Epidermal melanocyte (primary cell): ENCODE results near the gene LGR5.

Source experiments
- DNase-seq: peaks from one replicate; pipeline ENCODE4 v3.0.0; 2011; ENCODE audit warnings: low spot score; ENCODE audit not compliant: insufficient read length

The LGR5 gene

DNA sequence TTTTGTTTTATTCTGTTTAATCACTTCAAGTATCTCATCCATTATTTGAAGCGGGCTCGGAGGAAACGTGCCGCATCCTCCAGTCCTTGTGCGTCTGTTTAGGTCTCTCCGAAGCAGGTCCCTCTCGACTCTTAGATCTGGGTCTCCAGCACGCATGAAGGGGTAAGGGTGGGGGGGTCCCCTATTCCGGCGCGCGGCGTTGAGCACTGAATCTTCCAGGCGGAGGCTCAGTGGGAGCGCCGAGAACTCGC, 311 bp upstream of the LGR5 start:
- DNase-seq, result no peak

DNA sequence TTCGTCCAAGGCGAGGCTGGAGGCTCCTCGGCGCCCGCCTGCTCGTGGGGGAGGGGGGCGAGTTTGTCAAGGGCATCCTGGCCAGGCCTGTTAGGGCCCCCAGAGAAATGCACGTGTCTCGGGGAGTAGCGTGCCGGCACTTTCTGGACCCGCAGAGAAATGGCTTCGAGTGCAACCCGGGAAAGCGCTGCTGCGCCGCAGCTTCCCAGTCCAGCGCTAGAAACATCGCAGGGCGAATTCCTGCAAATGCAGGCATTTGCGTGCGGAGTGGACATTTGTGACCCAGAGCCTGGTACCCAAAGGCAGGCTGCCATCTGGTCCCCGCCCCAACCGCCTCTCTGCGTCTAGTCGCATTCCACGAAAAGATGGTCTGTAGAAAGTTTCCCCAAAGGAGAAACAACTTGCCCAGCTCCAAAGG, 756 bp downstream of the LGR5 start:
- no peak for DNase-seq

DNA sequence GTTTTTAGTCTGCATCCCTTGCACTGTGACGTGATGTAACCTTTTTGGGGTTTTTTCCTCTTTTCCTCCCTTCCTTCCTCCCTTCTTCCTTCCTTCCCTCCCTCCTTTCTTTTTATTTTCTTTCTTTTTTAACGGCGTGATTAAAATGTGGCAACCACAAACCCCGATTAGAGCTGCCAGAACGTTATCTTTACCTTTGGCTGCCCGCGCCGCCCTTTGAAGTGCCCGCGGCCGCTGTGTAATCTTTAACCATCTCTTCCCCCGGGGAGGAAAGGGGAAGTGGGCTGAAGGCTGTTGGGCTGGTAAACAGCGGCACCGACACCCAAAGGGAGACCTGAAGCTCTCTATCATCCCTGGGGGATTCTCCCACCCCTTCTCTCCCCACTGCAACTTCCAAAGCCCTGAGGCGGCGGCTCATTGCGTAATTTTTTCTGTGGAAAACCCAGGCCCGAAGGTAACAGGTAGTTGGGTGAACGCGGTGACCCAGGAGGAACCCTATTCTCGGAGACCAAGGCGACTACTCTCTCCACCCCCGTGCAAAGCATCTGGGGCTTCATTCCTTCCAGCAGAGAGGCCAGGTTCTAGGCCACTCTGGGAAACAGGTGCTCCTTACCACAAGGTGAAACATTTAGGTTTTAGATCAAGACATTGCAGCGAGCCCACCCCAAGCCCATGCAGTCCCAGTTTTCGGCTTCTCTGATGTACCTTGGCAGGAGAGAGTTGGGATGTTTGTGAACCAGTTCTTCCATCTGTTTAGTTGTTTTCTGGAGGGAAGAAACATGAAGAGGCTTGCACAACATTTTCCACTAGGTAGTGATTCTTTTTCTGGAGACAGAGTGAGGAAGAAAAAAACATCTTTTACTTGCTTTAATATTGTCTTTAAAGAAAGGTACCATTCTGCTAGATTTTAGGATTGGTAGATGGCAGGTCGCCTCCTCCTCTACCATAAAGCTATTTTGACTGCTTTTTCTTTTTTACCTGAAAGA, 1.5 kb downstream of the LGR5 start:
- no peak for DNase-seq

DNA sequence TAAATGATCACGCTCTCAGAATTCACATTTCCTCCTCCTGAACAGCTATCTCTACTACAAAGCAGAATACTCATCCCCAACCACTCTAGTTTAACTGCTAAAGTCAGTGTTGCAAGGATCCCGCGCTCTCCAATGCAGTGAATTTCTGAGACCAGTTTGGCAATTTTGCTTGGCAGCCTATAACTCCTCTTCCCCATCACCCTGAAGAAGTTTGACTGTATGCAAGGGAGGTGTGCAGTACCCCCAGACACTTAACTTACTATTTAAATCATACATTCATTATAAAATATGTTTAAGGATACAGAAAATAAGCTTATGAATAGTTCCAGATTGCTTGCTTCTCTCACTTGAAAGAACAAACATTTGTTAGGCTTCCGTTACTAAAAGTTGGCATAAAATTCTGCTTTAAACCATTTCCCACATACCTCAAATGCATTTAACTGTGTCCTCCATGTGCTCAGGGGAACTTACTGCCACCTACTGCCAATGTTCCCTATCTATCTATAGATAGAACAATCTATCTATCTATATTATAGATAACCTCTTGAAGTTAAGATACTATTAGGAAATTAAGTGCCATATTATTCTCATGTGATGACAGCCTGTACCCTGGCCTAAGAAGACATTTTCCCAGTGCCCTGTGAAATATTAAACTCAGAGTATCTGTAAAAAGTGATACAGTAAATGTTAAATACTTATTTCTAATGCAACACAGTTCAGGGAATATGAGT, 2.4 kb downstream of the LGR5 start:
- DNase-seq, result no peak

DNA sequence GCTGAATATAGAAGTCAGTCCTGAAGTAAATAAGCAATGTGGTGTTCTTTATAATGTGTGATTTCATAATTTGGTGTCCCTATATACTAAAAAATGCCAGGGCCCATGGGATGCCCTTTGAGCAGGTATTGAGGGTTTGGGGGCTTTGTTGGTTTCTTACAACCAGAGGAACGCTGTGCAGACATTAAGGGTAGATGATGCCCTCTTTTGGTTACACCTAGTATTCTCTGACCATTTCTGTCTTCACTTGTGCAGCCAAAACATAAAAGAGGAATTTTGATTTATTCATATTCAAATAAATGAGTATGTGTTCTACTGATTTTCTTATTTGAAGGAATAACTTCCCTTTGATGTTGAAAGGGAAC, 3.0 kb downstream of the LGR5 start:
- no peak for DNase-seq

DNA sequence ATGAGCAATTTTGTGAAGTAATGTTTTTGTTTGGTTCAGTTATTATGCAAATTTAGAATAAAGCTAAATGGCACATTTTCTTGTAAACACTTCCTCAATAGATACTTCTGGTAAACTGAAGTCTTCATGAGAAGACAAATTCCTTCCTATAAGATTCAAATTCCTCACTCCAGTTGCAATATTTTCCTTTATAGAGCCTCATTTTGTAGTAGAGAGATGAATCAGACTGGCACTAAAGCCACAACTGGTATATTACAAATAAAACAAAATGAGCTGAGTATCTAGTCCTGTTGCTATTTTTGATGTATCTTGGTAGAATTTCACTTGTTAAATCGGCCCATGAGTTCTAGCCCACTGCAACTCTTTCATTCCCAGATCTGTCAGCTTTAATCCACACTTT, 5.5 kb downstream of the LGR5 start:
- DNase-seq, result no peak

DNA sequence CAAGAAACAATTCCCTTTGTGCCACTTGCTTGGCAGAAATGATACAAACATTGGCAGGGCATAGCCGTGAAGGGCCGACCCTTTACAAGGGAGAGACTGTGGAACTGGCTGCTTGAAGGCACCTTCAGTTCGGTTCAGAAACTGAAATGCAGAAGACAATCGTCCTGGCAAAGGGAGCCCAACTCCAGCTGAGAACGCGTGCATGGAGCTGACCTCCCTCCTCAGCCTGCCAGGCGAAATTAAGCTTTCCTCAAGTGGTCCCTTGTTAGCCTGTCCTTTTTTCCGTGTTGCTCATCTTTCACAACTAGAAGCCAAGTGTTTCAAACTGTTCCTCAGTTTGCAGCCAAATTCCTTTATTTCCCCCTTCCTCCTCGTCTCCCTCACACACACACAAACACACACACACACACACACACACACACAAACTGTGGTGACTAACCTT, 8.1 kb downstream of the LGR5 start:
- no peak for DNase-seq

DNA sequence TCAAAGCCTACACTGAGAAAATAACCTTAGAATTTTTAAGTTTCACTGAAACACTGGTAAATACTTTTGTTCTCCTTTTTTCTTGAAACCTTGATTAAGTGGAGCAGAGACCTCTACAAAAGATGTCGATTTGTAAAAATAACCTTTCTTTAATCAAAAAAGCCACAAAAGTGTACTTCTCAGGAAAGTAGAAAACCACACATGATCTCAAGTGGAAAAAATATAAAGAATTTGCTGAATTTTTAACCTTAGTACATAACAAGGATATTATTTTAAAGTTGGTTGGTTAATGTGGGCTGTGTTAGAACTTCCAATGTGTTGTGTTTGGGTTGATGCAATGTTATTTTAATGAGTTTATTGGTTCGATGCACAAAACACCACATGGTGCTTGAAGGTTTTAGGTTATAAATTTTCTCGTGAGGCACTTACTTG, 8.6 kb downstream of the LGR5 start:
- no peak for DNase-seq

DNA sequence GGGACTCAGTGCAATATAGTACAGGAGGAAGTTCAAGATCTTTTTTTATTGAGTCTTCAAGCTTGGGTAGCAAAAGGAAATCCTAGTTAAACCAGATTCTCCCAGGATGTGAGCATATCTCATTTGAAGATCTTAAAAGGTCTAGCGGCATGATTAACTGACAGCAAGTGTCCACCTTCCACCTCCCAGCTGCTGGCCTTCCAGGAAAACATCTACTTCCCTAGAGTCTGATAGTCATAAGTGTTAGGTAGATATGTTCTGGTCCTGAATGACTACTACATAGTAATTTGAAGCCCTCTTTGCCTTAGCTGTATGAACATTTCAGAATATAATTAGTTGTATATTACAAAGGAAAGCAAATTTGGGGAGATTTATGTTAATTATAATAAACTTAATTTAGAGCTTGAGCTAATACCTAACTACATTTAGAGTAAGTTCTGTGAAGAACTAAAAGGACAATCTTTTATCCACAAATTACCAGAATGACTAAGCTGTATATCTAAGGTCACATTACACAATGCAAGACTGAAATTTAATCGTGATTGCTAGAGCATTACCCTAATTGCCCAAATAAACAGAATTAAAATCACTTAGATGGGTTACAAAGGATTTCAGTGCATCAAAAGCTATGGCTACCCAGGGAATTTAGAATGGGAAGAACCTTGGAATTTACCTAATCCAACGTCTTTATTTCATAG, 9.9 kb downstream of the LGR5 start:
- no peak for DNase-seq

DNA sequence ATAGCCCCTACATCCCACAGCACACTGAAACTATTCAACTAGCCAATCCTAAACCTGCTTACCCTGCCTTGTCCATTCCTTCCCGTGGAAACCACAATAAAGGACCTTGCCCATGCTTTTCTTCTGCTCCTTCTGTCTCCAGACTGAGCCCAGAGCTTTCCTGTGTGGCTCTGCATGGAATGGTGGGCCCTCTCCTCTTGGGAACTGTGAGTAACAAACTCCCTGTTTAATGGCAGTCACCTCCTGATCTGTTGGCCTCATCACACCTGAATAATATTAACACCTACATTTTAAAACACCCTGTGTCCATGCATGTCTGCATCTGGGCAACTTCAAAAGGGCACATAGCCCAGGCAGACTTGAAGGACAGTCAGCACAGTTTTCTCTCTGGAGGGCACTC, 12.4 kb downstream of the LGR5 start:
- no peak for DNase-seq

DNA sequence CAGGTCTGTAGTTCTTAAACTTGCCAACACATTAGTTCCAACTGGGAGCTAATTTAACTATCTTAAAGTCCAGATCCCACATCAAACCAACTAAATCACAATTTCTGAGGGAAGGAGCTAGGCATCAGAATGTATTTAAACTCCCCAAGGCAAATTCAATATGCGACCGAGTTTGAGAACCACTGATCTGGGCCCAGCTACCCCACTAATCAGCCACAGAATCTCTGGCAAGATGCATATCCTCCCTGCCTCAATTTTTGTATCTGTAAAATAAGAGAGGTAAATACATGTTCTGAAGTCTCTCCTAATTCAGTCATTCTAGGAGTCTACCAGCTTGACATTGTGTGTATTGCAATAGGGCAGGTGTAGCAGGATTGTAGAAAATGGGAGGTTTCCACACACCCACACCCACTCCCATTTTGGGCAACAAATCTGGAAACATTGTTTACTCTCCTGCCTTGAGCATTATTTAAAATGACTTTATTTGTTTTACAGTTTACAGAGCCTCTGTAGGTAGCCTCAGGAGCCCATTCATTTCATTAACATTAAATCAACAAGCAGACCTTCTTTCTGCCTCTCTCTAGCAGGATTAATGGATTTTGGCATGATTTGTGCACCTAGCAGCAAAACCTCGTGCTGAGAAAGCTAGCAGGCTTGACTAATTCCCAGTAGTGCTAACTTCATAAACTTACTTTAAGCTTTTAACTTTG, 15.6 kb downstream of the LGR5 start:
- no peak for DNase-seq

DNA sequence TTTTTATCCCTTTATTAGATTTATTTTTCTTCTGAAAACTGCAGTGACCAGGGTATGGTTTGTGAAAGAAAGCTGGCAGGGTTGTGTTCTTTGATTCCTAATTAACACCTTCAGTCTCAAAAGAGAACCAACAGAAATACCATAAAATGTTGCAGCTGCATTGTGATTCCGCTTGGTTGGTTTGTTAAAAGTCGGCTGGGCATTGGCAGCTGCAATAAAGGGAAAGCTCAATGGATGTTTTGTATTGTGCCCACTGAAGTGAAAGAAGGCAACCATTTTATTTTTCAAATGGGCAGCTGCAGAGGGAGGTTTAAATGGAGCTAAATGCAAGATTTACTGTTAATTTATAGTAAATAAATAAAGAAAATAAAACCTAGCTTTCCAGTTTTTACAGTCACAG, 16.7 kb downstream of the LGR5 start:
- DNase-seq, result no peak

DNA sequence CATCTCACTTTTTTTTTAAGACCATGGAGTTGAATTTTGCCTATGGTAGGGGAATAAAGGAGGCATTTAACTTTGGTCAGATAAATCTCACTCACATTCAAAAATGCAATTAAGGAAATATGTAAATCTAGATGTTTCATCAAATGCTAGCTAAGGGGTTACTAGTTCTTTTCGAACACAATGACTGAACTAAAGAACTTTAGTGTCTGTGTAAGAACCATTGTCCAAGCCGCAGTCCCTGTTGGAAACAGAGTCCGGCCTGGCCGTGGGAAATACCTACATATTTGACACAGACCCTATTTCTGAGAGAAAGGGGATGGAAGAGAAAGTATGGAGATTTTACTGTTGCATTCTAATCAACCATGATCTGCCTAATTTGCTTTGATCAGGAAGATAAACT, 17.4 kb downstream of the LGR5 start:
- DNase-seq, result no peak

DNA sequence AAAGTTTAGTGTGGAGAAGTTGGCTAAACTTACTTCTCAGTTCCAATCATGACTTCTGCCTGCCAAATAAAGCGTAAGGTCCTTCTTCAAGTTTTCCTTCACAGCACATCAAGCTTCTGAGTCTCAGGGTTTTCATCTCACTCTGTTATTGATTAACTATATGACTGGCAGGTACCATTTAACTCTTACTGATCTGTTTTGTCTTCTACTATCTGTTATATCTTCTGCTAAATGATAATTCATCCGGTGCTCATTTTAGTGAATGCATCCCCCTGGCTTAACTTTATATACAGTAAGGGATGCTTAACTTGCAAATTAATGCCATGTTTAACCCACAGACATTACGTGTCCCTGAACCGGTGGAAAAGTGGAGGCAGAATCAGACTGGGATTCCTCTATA, 20.7 kb downstream of the LGR5 start:
- DNase-seq, result no peak

DNA sequence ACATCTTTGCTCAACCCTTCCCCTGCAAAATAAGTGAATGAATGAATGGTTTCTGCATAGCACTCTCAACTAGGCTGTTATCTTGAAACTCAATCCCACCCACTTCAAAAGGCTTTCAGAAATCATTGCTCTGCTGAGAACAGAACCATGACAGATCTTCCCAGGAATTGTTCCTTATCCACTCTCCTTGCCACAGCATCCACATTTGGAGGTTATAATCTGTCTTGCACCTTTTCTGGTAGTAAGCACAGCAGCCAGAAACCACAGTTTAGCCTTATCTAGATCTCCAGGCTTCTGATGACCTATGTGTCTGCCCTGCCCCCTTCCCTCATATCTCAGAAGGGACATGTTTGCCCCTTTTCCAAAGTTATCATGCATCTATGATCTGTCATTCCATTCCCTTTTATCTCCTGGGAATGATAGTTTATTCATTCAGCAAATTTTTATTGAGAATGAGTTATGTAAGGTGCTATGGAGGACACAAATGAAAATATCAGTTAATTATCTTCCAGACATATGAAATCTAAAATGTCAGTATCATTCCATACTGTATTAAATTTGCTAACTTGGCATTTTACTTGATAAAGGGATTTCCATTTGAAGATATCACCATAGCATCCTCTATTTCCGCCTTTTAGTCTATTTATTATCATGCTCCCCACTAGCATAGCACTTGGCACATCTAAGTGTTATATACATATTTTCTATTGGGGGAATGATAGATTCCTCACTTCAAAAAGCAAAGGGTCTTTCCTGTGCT, 21.4 kb downstream of the LGR5 start:
- DNase-seq, result no peak

DNA sequence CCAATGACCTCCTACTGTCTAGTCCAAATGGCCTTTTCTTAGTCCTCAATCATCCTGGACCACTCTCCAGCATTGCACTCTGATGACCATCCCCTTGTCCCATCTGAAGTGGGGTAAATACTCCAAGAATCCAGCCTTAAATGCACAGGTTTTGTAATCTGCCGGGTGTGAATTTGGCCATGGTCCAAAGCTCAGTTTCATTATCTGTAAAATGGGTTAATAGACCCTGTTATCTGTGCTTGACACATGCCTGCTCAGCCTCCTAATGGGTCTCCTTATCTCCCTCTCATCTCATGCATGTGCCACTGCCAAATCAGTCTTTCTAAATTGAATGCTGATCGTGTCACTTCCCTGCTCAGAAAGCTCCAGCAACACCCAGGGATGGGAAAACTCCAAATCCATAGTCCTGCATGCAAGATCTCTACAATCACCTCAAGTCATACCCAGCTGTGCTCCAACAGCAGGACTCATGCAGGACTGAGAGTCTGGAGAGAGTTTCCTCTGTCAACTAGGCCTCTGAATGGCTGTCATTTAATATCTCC, 22.3 kb downstream of the LGR5 start:
- DNase-seq, result no peak

DNA sequence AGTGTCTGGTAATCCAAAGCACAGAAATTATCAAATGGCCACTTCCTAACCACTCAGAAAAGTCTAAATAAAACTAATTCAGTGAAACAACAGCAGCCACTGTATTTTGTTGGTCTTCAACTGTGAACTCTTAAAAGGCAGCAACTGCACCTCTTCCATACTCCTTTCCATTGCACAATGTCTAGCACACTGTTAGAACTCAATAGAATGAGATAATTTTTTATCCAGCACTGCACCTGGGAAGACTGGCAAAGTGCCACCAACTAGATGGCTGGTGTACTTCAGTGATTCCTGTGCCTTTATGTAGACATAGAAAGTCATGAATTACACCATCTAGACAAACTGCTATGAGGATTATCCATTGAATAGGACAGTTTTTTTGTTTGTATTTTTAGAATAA, 26.2 kb downstream of the LGR5 start:
- DNase-seq, result no peak

DNA sequence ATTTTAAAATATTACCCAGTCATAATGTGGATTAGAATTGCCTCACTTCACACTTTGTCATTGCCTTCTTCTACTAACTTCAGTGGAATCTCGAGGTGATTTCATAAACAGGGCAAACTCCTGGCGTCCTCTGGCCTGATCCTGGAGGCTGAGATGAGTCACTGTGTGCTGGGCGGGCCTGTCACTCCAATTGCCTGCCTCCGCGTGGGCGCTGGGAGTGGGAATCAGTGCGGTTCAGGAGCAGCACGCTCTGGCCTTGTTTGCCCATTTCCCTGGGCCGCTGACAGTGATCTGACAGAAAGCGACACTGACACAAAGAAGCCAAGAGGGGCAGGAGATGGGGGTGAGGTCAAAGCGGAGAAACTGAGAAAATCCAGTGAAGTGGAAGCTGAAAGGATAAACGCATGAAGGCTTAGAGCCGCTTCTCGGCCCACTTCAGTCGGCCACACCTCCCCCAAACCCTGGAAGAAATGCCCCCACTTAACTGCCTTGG, 29.7 kb downstream of the LGR5 start:
- DNase-seq, result no peak

DNA sequence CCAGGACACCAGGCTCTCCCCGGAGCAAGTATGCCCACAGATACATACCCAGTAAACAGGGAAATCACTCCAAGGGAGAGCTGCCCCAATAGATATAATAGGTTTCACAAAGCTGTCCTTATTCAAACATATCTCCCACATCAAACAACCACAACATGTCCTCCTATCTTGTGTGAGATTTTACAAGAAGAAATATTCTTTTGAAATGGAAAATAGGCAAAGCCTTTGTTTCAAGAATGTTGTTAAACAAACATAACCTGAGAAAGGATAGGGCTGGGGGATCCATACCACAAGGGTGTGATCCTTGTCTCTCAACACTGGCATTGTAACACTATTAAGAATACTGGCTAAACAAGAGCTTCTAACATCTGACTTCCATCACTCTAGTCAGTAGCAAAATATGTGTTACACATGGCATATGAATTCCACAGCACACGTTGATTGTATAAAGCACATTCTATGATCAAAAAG, 32.9 kb downstream of the LGR5 start:
- DNase-seq, result no peak

DNA sequence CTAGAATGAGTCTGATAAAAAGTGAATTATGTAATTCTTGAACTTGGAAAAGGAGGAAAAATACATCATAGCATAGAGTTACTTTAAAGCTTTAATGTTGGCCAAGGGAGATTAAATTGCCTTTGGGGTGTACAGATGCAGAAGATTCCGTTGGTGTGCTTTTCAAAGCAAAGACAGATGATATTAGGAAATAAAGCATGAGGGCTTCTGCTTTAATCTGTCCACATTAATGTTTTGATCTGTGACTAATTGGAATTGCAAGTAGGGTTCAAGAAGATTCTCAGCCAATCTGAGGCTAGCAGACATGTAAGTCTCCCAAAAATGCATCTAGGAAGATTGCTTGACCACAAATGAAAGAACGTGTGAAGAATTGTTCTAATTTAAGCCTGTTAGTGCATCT, 35.2 kb downstream of the LGR5 start:
- no peak for DNase-seq
